Placental epithelial cell (primary cell): ENCODE measurements around the gene MOB1B. TPM values are rescaled to one million over a fixed set of nuclear protein-coding genes. Genes with fewer than 3 reads are reported as not detected.

Experiments
- total RNA-seq: library from RNA; depleted of rRNA; stranded (reverse); fragments of >200 nt; gene quantifications from 2 replicates; pipeline ENCODE4 v1.2.3, GENCODE V29; 2012

Gene MOB1B
- total RNA-seq: 6.3 and 10.0 TPM in 2 replicates

GRCh38 chr4:70901984-70902576, at the start of gene MOB1B:
Gene MOB1B, plus strand, starts transcription at chr4:70902369. Its CDS starts 168 bp downstream, at chr4:70902537.

DNA sequence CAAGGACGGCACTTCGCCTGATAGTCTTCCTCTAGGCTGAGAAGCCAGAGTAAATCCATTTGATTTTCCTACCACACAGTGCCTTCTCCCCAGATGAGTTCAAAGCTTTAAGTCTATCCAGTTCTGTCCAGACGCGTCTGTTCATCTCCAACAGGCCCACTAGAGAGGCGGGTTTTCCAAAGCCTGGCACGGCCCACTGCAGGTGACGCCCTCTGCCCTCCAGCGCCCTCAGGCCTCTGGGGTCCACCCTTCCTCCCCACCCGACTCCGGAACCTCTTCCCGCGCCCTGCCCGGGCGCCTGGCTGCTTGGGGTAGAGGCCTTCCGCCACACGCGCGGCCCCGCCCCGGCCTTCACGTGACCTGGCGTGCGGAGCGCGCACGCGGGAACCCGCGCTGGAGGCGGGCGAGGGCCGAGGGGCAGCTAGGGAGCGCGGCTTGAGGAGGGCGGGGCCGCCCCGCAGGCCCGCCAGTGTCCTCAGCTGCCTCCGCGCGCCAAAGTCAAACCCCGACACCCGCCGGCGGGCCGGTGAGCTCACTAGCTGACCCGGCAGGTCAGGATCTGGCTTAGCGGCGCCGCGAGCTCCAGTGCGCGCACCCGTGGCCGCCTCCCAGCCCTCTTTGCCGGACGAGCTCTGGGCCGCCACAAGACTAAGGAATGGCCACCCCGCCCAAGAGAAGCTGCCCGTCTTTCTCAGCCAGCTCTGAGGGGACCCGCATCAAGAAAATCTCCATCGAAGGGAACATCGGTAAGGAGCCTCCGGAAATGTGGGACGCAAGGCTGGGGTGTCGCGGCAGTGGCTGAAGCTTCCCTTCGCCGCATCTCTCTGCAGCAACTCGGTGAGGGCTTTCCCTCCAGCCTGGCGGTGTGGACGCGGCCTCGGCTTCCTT, 91.3 kb downstream of the MOB1B start, which contains the start of gene DCK:
DCK (plus strand) TSS at position 469 of the 888 bp plus-strand sequence; CDS start at position 656, 187 bp downstream.

Other genes starting within 250 kb of the MOB1B start
- gene JCHAIN, start 235.9 kb upstream of the MOB1B start, total RNA-seq: not detected in 2 replicates
- 12.4 and 13.3 TPM in 2 replicates for gene UTP3, start 213.8 kb upstream of the MOB1B start, total RNA-seq
- gene RUFY3, start 180.4 kb upstream of the MOB1B start, total RNA-seq: 25.8 and 28.7 TPM in 2 replicates
- gene GRSF1, start 62.5 kb upstream of the MOB1B start, total RNA-seq: 70.7 and 72.1 TPM in 2 replicates
- 9.5 and 11.0 TPM in 2 replicates for gene DCK, start 91.3 kb downstream of the MOB1B start, total RNA-seq